ENCODE results near the gene MACROD2.

Gene MACROD2

GRCh38 chr20:15232243-15232642 lies 1236.9 kb downstream of the MACROD2 start:
- no peak for ATAC-seq
- no peak for DNase-seq

DNA sequence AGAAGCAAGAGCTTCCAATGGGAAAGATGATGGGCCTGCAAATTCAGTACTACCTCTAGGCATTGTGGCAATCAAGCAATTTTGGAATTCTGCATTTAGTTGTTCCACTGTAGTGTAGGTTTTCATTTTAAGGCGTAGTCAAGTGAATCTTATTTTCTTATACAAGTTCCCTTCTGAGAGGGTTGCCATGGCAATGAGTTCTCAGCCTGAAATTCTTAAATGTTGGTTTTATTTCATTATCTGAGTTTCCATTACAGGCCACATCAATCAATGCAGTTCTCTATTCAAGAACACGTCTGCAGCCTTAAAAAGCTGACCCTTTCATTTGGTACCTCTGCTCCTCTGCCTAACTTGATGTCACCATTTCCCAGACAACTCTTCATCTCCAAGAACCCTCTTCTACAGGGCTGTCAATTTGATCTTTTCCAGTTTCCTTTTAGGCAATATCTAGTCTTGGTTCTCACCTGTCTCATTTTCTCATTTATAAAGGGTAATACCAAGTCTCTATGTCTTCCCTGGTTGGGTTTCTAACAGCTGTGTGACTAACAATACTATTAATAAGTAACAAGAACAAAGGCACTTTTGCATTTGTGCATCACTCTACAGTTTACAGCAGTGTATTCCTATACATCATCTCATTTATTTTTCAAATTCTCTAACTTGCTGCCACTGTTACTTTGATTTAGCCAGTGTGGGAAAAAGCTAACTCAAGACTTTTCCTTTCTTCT lies 1240.3 kb downstream of the MACROD2 start:
- ATAC-seq (no peak), DNase-seq (no peak)

DNA sequence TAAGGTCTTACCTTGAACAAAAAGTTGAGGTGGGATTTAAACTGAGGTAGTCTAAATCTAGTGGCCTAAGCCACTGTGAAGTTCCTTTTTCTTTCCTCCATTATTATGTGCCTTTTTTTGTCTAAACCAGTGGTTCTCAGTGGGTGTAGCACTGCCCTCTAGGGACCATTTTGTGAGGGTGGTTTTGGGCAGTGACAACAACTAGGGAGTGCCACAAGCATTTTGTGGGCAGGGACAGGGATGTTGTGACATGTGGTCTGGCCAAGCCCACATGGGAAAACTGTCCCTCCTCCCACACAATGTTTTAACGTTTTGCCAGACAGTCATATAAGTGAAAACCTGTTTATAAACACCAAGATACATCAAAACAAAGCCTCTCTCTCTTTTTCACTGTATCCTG lies 1241.5 kb downstream of the MACROD2 start:
- DNase-seq (peak; percentile 2), ATAC-seq (no peak)

DNA sequence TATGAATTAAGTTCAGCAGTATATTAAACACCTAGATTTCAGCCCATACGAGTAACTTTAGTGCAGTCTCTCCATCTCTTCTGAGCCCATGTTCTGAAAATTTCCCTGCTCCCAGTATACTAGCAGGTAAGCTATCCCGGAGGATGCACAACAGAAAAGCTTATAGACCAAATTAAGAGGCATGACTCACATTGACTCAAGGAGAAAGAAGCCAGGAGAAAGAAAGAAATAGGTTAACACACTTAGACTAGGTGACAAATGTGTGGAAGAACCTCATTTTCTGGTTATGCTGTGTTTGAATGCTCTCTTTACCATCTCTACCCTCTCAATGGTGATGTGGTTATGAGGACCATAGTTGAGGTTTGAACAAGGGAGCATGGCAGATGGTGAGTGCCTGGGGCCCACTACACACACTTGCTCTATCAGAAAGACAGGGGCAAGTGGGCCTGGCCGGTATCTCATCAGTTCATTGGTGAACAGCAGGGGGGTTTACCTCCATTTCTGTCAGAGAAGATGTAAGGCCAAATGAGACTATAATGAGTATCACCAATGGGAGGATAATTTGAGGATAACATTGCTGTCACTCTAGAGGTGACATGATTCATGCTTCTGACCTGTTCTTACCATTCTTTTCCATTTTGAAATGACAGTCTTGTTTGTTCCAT lies 1244.4 kb downstream of the MACROD2 start:
- DNase-seq (no peak), ATAC-seq (no peak)

- ATAC-seq: no peak
- no peak for DNase-seq
These were observed 1245.5 kb downstream of the MACROD2 start for GRCh38 chr20:15240801-15241200.

- ATAC-seq: no peak
- DNase-seq: no peak
These were observed 1246.4 kb downstream of the MACROD2 start for GRCh38 chr20:15241681-15242080.

DNA sequence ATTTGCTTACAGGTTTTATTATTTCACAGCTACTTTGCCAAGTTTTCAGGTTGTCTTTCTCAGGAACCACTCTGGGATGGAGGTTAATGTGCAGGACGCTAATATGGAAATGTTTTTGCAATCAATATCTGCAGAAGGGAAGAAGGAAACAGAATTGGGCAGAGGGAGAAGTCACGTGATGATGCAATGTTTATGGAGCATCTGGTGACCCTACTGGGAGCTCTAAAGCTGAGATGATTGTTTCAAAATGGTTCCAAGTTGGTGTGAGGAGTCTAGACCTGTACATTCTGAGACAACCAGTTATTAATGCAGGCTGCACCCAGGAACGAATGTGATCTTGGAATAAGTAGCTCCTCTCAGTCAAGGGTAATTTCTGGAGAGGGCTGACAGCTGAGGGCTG lies 1247.5 kb downstream of the MACROD2 start:
- ATAC-seq: no peak
- DNase-seq: no peak

GRCh38 chr20:15245896-15246295 lies 1250.6 kb downstream of the MACROD2 start:
- ATAC-seq (no peak), DNase-seq (no peak)

GRCh38 chr20:15248618-15249395 lies 1253.5 kb downstream of the MACROD2 start:
- DNase-seq: no peak
- ATAC-seq: no peak

DNA sequence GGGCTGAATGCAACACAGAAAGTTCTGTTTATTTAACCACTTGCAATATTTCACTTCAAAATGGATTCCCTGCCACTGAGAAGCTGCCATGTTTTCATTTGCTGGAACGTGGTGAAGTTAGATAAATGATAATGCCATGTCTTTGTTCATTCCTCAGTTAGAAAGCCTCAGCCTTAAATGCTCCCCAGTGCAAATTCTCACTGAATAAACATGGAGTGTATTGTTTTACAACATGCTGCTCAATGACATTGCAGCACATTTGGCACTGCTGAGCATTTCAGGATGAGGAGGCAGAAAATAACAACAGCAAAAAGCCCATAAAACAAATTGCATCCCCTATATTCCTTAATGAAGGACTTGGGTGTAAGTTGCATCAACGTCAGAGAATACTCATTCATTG lies 1255.9 kb downstream of the MACROD2 start:
- no peak for ATAC-seq
- no peak for DNase-seq

DNA sequence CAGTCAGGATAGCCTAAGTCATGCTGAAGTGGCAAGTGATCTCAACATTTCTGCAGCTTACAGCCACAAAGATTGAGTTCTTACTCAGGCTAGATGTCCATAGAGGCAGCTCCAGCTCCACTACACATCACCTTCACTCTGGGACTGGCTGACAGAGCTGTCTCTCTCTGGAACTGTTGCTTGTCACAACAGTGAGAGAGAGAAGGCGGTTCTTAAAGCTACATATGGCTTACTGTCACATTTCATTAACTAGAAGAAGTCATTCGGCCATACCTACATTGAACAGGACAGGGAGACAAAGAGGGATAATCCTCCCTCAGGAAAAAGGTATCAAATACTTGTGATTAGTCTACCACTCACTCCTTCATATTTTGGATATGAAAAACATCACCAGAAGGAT lies 1257.0 kb downstream of the MACROD2 start:
- no peak for ATAC-seq
- no peak for DNase-seq

DNA sequence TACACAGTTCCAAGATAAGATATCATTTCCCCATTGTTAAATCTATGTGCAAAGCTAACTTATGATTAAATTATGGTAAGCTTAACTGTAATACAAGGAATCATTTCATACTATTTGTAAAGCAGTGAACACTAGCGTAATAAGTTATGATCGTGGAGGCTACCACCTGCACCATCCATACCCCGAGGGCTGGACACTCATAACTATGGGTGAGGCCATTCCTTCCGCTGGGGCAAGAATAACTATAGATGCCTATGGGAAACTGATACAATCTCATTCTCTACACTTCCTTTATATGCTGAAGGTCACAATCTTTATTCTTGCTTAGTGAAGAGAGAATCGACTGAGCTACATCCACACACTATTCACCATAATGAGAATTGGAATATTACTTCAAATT lies 1258.1 kb downstream of the MACROD2 start:
- no peak for ATAC-seq
- DNase-seq: no peak

GRCh38 chr20:15256676-15257568 lies 1261.6 kb downstream of the MACROD2 start:
- DNase-seq: no peak

DNA sequence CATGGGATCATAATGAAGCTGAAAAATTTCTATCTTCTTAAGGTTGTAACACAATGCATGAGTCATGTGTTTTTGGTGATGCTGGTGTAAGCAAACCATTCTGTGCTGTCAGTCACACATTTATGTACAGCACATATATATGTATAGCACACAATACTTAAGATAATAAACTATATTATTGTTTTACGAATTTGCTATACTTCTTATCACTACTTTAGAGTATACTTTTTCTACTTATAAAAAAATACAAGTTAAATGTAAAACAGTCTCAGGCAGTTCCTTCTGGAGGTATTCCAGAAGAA lies 1262.2 kb downstream of the MACROD2 start:
- ATAC-seq: no peak
- DNase-seq: no peak

More at GRCh38 chr20:15256676-15257568, 1261.6 kb downstream of the MACROD2 start:
- no peak for ATAC-seq

GRCh38 chr20:15265581-15266309 lies 1270.4 kb downstream of the MACROD2 start:
- DNase-seq (no peak), ATAC-seq (no peak)

GRCh38 chr20:15267935-15268334 lies 1272.6 kb downstream of the MACROD2 start:
- no peak for ATAC-seq

GRCh38 chr20:15278041-15278440 lies 1282.7 kb downstream of the MACROD2 start:
- ATAC-seq (no peak), DNase-seq (no peak)

More at GRCh38 chr20:15267935-15268334, 1272.6 kb downstream of the MACROD2 start:
- DNase-seq: no peak

- ATAC-seq: no peak
These were observed 1292.0 kb downstream of the MACROD2 start for GRCh38 chr20:15287329-15287728.

GRCh38 chr20:15288106-15288505 lies 1292.8 kb downstream of the MACROD2 start:
- DNase-seq (no peak), ATAC-seq (no peak)

More at GRCh38 chr20:15287329-15287728, 1292.0 kb downstream of the MACROD2 start:
- no peak for DNase-seq

DNA sequence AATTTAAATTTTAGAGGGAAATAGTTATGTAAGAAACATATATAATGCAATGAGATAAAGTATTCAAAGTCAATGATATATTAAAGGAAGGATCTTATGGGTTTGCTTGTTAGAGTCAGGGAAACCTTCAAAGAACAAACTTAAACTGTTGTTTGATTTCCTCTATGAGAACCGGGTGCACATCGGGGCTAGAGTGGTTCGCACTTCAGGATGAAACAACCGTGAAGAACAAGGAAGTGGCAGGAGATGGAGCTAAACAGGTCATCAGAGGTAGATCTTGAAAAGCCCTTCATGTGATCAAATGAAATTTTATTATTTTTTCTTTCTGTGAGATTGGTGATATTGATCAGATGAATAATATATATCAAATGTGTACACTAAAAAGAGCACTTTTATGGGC lies 1294.0 kb downstream of the MACROD2 start:
- no peak for ATAC-seq
- DNase-seq: no peak

- ATAC-seq (no peak), DNase-seq (no peak)
These were observed 1297.1 kb downstream of the MACROD2 start for GRCh38 chr20:15292405-15292804.

All from stimulated activated naive CD8-positive, alpha-beta T cell treated with anti-CD3 and anti-CD28 coated beads, Interleukin-15, Interleukin-2, amounts not matched to agents 100 U/mL and 50 U/mL, for 24 hours (primary cell).